GM21390 (cell line): ENCODE data around the gene DUSP7.

Experiments used
- ATAC-seq: cut with Tn5 transposase; IDR thresholded peaks from one replicate; pipeline ENCODE4 v1.9.1; 2021; ENCODE audit not compliant: unreplicated experiment

Gene DUSP7

DNA sequence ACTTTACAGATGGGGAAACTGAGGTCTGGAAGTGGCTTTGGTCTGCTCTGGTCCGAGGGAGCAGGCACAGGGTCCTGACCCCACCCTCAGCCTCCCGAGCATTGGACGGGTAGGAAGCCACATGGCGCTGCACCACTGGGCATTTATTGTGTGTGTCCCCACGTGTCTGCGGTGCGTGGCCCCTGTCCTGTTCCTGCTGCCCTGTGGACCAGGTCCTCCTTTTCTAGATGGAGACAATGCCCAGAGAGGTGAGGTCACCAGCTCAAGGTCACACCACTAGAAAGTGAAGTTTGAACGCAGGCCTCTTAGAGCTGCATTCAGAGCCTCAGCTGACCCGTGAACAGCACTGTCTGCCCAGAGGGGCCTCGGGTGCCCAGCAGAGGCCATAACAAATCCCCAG, 26.8 kb downstream of the DUSP7 start:
- ATAC-seq, result no peak

DNA sequence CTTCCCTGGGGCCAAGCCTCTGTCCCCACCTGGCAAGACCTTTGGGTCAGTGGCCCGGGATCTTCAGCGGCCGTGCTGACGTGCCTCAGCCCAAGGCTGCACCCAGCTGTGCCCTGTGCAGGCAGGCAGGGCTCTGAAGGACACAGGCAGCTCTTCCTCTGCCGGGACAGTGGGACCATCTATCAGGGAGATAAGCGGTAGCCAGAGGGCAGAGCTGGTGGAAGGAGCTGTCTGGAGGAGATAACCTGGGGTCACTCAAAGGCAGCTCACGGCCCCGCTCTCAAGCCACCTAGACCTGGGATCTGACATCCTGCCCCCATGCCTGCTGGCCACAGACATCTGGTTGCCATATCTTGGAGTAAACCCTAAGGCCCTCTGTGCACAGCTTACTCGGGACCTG, 27.3 kb downstream of the DUSP7 start:
- no peak for ATAC-seq

DNA sequence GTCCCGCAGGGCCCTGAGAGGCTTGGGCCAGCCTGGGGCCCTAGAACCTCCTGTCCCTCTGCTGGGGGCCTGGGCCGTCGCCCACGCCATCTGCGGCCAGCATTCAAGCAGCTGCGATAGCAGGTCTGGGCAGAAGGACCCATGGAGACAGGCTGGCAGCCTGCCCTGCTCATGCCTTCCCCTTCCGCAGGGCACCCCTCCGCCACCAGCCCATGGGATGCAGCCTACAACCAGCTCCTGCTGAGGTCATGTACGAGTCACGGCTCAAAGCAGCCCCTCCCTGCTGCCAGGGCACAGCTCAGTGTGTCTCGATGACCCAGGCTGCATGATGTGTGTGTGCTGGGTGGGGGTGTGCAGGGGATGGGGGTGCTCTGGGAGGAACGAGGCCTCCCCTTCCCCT, 27.8 kb downstream of the DUSP7 start:
- no peak for ATAC-seq

DNA sequence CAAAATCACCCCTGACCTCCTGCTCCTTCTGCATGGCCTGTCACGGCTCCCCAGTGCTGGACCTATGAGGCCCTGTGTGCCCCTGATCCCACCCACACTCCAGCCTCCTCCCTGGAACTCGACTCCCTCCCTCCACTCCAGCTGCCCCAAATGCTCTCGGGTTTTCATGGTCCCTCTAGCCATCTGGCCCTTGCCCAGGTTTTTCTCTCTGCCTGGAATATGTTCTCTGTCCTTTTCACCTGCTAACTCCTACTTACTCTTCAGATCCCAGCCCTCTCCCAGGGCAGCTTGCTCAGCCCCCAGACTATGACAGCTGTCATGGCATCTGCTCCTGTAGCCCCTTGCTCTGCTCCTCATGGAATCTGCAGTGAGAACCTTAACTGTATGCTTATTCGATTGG, 30.3 kb downstream of the DUSP7 start:
- no peak for ATAC-seq

DNA sequence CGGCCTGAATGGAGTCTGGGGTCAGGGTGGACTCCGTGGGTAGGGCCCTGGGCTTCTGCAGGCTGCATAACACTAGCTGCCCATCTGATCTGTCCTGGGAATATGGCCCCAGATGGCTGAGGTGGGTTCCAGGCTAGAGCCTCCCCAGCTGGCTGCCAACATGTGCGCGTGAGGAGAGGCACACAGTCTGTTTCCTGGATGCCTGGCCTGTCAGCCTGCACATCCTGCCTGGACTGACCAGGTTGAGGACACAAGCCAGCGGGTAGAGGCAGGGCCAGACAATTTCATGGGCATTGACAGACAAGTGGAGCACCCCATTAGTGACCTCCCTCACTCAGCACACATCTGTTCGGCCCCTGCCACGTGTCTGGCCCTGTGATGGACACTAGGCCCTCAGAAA, 30.9 kb downstream of the DUSP7 start:
- no peak for ATAC-seq

DNA sequence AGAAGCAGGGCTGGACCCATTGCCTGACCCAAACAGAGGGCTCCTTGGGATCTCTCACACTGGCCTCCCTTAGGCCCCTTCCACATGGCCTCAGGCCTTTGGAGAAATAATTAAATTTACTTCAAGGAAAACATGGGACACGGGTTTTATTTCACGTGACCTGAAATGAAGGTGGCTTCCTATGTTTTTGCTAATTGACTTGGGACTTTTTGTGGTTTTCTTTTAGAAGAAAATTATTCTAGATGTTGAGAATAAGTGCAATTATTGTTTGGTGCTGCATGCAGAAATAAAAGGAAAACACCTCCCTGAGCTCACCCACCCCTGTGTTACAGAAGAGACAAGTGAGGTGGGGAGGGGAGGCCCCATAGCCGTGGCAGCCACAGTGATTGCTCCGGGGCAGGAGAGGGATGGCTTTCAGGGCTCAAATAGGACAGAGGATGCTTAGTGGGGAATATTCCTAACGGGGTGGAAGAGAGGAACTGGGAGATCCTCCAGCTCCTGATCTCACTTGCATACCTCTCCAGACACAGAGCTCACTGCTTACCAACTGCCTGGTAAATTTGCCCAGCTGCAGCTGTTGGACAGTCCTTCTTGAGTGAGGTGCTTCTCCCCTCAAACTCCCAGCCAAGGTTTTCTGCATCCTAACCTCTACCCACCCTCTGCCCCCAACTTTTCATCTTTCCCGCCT, 31.5 kb downstream of the DUSP7 start:
- no peak for ATAC-seq

DNA sequence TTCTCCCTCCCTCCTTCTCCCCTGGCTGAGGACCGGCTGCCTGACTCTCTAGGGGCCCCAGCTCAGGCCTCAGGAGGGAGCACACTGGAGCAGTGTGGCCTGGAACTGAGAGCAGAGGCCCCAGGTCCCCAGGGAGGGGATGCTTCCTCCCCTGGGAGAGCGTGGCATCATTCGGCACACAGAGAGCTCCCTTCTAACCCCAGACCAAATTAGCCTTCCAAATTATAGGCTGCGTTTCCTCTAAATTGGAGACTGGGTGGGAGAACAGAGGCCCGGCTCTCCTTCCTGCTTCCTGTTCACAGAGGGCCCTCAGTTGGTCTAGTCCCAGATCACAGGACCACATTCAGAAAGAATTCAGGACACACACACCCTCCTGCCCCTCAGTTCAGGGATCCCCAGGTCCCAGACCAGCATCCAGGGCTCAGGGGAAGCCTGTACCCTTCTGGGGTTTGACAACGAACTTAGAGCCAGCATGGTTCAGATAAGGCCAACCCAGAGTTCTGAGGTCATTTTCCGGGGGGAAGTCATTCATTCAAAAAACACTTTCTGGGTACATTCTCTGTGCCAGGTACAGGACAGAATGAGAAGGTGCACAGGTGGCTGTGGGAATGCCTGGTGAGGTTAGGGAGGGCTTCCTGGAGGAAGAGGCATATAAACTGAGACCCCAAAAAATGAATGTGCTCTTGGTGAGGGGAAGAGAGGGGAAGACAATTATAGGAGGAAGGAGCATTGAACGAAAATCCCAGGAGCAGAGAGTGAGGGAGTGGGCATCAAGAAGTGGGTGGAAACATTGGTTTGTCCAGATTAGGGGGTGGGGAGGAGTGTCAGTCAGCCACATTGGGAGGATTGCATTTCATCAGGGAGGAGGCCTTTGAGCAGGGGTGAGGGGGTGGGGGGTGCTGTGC, 32.3 kb downstream of the DUSP7 start:
- ATAC-seq, result peak; percentile 64

DNA sequence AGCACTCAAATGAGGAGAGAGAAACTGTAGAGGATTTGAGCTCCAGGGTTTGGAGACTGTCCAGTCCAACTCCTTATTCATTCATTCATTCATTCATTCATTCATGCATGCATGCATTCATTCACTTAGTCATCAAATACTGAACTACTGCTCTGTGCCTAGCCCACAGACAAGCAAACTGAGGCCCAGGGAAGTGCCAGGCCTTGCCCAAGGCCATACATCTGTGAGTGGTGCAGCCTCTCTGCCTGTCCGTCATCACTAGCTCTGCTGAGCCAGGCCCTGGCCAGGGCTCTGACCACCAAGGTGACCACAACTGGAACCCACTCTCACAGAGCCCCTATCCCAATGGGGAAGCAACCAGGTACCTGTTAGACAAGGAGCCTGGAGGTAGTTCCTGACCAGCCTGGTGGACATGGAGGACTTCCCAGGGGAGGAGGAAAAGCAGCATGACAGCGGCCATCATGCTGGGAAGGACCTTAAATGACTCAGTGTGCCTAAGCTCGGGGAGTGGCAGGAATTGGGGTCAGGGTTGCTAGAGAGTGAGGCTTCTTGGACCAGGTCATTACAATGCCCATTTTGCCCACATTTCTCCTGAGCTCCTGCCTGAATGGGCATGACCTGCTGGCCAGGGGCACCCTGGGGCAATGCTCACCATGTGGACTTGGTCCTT, 33.1 kb downstream of the DUSP7 start:
- no peak for ATAC-seq

DNA sequence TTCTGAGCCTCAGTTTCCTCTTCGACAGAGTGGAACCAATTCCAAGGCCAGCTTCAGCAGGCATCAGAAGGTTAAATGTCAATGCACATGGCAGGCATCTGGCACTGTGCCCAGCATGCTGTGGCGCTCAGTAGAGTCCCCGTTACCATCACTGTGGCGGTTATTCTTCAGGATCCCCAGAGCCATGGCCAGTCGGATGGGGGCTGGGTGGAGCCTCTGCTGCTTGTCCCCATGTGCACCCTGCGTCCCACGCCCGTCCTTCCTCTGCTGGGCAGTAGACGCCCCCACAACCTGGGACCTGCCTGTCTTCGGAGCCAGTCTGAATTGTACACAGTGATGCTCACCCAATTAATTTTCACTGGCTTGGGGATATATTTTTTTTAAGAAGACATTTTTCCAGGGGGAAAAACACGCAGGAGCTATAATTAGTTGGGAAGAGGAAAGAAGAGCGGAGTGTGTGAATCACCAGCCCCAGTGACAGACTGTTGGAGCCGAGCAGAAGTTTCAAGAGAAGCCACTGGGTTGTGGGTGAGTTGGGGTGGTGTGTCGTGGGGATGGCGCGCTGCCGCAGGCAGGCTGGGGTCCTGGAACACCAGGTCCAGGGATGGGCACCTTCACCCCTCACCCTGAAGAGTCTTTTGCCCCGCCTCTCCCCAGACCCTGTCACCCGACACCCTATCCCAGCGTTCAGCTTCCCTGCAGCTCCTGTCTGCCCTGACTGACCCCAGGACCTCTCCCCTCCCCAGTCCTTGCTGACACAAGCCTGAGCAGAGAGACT, 33.9 kb downstream of the DUSP7 start:
- ATAC-seq, result no peak

DNA sequence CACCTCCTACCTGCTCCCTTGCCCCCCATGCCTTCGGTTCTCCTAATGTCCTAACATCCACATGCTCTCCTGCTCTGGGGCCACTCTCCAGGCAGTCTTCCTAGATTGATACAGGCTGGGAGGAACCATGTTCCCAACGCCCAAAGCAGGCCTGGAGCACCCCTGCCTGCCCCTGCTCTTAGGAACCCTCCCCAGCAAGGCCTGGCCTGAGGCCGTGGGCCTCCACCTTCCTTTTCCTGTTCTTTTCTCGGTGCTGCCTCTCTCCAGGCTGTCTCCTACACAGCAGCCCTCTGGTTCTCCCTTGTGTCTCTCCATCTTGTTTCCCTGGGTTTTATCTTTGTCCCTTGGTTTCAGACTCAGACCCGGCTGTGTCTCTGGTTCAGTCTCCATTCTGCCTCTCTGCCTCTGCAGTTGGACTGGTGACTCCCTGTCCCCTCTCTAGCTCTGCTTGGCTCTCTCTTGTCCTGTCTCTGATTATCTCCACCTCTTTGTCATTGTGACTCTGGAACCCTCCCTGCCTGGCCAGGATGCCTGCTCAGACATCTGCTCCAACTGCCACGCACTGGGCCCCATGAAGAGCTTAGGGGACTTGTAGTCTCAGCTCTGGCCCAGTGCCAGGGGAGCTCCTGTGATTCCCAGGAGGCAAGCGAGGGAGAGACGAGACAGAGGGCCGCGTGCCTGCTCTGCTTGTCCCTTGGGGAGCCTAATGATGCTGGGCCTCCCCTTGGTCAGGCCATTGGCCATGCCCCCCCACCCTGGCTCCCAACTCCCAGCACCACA, 34.7 kb downstream of the DUSP7 start:
- no peak for ATAC-seq

DNA sequence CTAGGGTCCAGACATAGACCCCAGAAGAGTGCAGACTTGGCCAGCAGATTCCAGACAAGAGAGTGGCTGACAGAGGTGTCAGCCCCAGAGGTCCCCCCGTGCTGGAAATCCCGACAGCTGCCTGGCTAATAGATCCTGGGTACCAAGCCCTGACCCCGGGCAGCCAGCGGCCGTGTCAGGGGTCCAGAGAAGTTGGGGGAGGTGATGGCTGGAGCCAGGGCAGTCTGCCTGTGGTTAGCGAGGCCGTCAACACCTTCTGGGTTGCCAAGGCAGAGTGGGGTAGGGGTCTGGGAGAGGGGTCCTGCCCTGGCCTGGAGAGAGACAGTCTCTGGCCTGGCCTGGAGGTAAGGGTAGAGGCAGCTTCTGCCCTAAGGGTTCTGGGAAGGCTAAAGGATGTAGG, 35.6 kb downstream of the DUSP7 start:
- no peak for ATAC-seq

DNA sequence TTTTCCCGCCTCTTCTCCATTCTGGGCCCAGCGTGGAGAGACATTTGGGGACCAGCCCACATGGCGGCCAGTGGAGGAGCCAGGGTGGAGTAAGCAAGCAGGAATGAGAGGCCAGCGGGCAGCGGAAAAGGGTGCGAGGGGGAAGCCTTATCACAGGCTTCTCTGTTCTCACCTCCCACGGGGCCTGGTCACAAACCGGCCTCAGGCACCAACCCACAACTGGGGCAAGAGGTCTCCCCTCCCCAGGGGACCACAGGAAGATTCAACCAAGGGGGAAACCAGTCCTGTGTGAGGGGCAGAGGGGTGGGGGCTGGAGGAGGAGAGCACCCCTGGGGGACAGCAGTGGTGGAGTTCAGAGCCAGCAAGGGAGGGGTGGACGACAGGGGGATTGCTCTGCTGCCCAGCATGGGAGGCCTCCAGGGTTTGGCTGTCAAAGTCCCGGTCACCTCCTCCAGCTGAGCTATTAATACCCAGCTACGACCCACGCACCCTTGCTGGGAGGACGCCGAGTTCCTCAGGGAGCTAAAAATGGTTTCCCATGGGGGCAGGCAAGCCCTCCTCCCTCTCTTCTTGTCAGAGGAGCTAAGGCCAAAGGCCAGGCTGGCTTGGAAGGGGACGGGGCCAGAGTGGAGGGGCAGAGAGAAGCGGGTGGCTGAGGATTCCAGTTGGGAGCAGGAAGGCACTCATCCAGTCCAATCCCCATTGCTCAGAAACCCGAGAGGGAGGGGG, 36.9 kb downstream of the DUSP7 start:
- ATAC-seq, result no peak

DNA sequence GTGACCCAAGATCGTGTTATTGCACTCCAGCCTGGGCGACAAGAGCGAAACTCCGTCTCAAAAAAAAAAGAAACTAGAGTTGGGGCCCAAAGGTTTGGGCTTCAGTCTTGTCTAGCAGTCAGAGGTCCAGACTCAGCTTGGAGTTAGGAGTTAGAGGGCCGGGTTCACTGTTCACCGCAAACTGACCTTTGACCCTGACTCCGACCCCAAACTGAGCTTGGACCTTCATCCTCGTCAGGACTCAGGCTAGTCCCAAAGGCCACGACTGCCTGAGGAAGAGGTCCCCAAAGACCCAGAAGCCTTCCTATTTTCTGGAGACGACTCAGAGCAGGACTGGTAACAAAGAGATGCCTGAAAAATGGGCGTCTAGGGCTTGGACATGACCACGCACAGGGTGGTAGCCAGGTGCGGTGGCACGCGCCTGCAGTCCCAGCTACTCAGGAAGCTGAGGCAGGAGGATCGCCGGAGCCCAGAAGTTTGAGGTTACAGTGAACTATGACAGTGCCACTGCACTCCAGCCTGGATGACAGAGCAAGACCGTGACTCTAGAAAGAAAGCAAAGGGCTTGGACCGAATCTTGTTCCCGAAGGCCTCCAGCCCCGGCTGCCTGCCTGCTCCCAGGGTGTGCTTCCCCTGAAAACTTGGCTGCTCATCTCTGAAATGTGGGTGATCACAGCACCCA, 37.9 kb downstream of the DUSP7 start:
- ATAC-seq, result no peak

DNA sequence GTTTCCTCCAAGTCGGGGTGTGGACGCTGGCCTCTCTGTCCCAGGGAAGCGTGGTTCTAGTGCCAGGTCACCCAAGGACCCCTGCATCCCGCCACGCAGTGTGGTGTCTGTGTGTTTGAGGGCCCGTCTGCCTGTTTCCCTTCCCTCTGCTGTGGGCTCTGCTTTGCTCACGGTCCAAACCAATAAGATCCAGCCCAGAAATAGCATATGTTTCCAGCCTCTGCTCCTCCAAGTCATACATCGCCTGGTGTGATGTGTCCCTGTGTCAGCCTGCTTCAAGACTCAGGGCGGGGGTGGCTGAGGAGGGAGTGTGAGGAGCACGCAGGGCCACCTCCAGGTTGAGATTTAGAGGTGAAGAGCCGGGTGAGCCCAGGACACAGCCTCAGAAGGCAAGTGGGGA, 38.8 kb downstream of the DUSP7 start:
- ATAC-seq, result no peak

DNA sequence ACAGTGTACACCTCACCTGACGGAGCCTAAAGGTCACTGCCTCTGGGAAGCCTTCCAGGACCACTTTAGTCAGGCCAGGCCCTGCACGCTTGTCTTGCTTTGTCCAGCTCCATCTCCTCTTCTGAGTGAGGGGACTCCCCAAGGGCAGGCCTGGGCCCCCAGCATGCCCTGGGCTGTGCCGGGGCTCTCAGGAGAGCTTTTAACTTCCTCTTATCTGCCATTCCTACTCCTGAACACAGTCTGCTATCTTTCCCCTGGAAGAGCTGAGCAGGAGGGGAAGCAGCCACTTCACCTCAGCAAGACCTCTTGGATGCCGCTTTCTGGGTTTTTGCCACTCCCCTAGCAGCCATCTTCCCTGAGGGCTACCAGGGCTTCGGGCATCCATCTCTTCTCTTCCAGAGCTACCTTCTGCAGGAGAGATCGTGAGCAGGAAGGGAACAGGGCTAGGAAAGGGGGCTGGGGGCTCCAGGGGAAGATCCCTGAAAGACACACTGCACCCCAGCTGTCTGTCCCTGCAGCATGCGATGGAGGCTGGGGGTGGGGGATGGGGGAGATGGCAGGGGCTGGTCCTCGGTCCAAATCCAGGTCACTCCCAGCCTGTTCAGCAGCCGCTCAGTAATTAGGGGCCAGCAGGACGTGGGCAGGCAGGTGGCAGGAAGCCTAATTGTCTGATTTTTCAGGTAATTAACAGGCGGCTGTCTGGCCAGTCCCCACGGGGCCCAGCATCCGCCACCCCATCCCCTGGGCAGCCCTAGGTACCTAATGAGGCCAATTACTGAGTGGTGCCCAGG, 40.7 kb downstream of the DUSP7 start:
- ATAC-seq, result no peak

DNA sequence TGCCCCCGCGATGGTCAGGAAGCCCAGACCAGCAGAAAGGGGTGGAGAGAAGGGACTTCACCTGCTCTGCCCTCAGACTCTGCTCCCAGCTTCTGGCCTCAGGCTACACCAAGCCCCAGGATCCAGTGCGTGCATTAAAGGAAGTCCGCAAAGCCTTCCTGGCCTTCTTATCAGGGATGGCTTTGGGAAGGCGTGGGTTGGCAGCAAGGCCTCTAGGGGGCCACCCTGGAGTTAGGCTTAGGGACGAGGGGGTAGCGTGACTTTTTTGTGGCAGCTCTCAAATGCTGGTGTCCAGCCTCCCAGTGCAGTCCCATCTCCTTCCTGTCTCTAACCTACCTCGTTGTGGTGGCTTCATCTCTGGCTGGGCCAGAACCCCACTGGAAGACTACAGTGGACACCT, 41.8 kb downstream of the DUSP7 start:
- ATAC-seq, result no peak

DNA sequence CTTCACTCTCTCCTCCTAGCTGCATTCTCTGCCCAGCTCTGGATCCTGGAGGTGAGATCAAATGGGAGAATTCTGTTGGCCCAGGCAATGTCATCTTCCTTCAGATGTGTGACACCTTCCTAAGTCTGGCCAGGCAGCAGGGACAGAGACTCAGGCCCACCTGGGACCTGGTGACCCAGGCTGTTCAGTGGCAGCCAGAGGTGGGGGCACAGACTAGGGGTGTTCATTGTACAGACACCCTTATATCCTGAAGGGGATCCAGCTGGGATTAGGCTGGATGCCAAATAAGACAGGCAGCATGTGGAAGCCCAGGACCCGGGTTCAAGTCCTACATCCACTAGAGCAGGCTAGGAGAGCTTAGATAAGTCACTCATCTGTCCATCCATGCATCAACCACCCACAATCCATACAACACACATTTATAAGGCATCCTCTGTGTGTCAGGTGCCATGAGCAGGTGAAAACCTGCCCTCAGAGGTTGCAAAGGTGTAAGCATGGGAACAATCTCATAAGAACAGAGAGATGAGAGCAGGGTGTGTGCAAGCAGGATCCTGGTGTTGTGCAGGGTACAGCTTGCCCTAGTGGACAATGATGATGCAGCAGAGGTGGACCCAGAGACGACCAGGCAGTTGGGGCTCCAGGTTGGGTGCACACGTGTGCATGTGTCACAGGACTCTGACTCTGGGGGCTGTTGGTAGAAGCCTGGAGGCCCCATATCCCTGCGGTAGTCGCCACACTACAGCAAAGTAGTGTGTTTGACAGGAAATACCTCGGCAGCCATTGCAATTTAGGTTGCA, 42.4 kb downstream of the DUSP7 start:
- ATAC-seq, result no peak

DNA sequence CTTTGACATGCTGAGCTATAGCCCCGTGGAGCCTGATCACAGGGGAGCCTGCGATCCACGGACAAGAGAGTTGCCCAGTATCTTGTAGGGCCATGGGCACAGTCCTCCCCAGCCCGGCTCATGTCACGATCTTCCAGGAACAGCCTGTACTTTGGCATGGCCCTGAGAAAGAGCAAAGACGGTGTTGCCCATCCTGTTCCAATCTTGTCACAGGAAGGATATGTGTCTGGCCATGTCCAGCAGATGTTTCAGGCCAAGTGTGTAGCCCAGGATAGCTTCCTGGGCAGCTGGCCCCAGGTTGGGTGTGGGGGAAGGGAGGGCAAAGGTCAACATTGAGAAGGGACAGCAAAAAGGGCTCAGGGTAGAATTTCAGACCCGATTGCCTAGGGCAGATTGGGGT, 43.7 kb downstream of the DUSP7 start:
- no peak for ATAC-seq
